ENCODE data around the gene ELOVL6. TPM values are rescaled to one million over a fixed set of nuclear protein-coding genes. Genes with fewer than 3 reads are reported as not detected.

The ELOVL6 gene
- total RNA-seq, 1 donor from 2014 or later: 11.0 TPM

DNA sequence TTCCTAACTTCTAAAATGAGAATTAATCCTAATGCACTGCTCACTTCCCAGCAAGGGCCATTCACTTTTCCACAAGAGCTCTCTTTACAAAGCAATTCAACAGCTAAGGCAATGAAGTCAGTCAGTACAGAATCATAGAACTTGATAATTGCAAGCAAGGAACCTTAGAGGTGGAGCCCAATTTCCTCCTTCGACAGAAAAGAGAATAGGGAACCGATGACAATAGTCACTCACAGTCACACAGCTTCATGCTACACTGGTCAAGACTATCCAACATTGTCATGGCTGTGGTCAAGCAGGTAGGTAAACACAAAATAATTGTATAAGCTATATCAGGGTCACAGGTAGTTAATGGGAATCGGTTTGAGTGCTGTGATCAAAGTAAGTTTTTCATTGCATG lies 90.0 kb downstream of the ELOVL6 start:
- TF ChIP-seq CTCF (IDR thresholded peaks at IDR 0.05): no peak

GRCh38 chr4:110107866-110108265 lies 90.5 kb downstream of the ELOVL6 start:
- DNase-seq (ENCODE audit: low spot score): no peak
- Mint-ChIP-seq H3K4me1 (ENCODE audit: low read depth) (peaks cover 31% of the 10 kb centered on the region), H3K9me3 (ENCODE audit: low read depth) (no peaks in the 10 kb centered on the region), H3K4me3 (ENCODE audit: unreplicated experiment) (no peak overlapping the region), H3K27me3 (ENCODE audit: low read depth) (no peaks in the 10 kb centered on the region), H3K27ac (ENCODE audit: unreplicated experiment) (no peak overlapping the region), H3K36me3 (ENCODE audit: low read depth) (no peaks in the 10 kb centered on the region)
- TF ChIP-seq CTCF (IDR thresholded peaks at IDR 0.05): no peak

More for the DNA sequence above, 90.0 kb downstream of the ELOVL6 start:
- peaks cover 31% of the 10 kb centered on the region for H3K4me1 Mint-ChIP-seq (ENCODE audit: low read depth)
- no peaks in the 10 kb centered on the region for H3K9me3 Mint-ChIP-seq (ENCODE audit: low read depth)
- H3K36me3 Mint-ChIP-seq (ENCODE audit: low read depth): no peaks in the 10 kb centered on the region
- no peak overlapping the region for H3K4me3 Mint-ChIP-seq (ENCODE audit: unreplicated experiment)
- H3K27ac Mint-ChIP-seq (ENCODE audit: unreplicated experiment): no peak overlapping the region
- DNase-seq (ENCODE audit: low spot score): no peak
- no peaks in the 10 kb centered on the region for H3K27me3 Mint-ChIP-seq (ENCODE audit: low read depth)

GRCh38 chr4:110106931-110107296 lies 91.5 kb downstream of the ELOVL6 start:
- H3K27ac Mint-ChIP-seq (ENCODE audit: unreplicated experiment): peak overlapping the region; percentile 32
- peaks cover 31% of the 10 kb centered on the region for H3K4me1 Mint-ChIP-seq (ENCODE audit: low read depth)
- TF ChIP-seq CTCF (IDR thresholded peaks at IDR 0.05): no peak
- DNase-seq (ENCODE audit: low spot score): no peak
- no peak overlapping the region for H3K4me3 Mint-ChIP-seq (ENCODE audit: unreplicated experiment)
- H3K9me3 Mint-ChIP-seq (ENCODE audit: low read depth): no peaks in the 10 kb centered on the region
- H3K36me3 Mint-ChIP-seq (ENCODE audit: low read depth): no peaks in the 10 kb centered on the region
- no peaks in the 10 kb centered on the region for H3K27me3 Mint-ChIP-seq (ENCODE audit: low read depth)

- Mint-ChIP-seq H3K4me1 (ENCODE audit: low read depth) (peaks cover 28% of the 10 kb centered on the region), H3K4me3 (ENCODE audit: unreplicated experiment) (no peak overlapping the region), H3K27me3 (ENCODE audit: low read depth) (no peaks in the 10 kb centered on the region), H3K36me3 (ENCODE audit: low read depth) (no peaks in the 10 kb centered on the region), H3K27ac (ENCODE audit: unreplicated experiment) (no peak overlapping the region), H3K9me3 (ENCODE audit: low read depth) (no peaks in the 10 kb centered on the region)
- DNase-seq (ENCODE audit: low spot score): no peak
- TF ChIP-seq CTCF (IDR thresholded peaks at IDR 0.05): no peak
Observed at GRCh38 chr4:110104661-110105060, 93.8 kb downstream of the ELOVL6 start.

DNA sequence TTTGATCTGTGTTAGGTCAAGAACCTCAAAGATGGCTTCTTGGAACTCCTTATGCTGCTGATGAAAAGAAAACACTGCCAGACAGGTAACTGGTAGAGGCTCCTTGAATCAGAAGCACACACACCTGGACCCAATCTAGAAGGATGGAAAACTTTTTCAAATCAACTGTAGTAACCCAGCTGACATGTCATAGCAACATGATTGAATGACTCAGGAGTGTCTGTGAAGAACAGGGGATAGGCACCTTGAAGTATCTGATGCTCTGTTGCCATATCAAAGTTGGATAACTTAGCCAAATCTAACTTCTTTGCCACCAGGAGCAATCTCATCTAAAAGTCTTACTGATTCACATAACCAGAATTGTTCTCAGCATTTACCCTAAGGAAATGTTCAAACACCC lies 98.8 kb downstream of the ELOVL6 start:
- no peaks in the 10 kb centered on the region for H3K27me3 Mint-ChIP-seq (ENCODE audit: low read depth)
- H3K4me1 Mint-ChIP-seq (ENCODE audit: low read depth): peaks cover 11% of the 10 kb centered on the region
- no peaks in the 10 kb centered on the region for H3K9me3 Mint-ChIP-seq (ENCODE audit: low read depth)
- no peak overlapping the region for H3K4me3 Mint-ChIP-seq (ENCODE audit: unreplicated experiment)
- no peak for TF ChIP-seq CTCF (IDR thresholded peaks at IDR 0.05)
- no peak for DNase-seq (ENCODE audit: low spot score)
- no peak overlapping the region for H3K27ac Mint-ChIP-seq (ENCODE audit: unreplicated experiment)
- H3K36me3 Mint-ChIP-seq (ENCODE audit: low read depth): no peaks in the 10 kb centered on the region

Data from chondrocyte (in vitro differentiated cells).